ENCODE results near the gene PCDH10. TPM values are rescaled to one million over a fixed set of nuclear protein-coding genes. Genes with fewer than 3 reads are reported as not detected.

The PCDH10 gene
- total and polyA plus RNA-seq, 10 of the 15 experiments (the other 5 are each of a cell fraction or from before 2014, with no cell fraction given): under 0.01 to 0.38 (median 0.02) TPM; not detected in 6

DNA sequence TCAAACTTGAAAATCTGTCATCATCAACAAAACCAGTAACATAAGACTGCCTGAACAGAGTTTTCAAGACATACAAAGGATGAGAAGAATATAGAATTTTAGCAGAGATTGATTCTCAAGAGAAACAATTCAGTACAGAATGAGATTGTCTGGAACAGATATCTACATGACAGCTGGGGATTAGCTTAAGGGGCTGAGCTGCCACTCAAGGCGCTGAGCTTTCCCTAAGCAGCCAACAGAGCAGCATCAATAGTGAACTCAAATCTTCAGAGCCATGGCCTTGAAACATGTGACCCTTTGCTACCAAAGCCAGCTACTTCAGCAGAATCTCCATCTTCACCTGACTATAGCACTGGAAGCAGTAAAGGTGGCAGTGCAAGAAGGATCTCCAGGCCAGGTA, 24.3 kb upstream of the PCDH10 start:
- no peak overlapping the region for H3K9ac ChIP-seq (ENCODE audit: control insufficient read depth, insufficient read depth, low read length)
- CTCF ChIA-PET: no interaction called here
- H2AFZ ChIP-seq (ENCODE audit: control insufficient read depth, low read depth, low read length): no peak overlapping the region
- no peaks in the 10 kb centered on the region for H3K36me3 ChIP-seq (ENCODE audit: control insufficient read depth in 2 of 2, insufficient read depth in 2 of 2, low read length in 1 of 2)
- no peak for DNase-seq (ENCODE audit: low read depth, low spot score)
- no peak for ATAC-seq
- no peaks in the 10 kb centered on the region for H3K4me1 ChIP-seq (ENCODE audit: control insufficient read depth, insufficient read depth, low read length)
- H3K27ac ChIP-seq (ENCODE audit: control insufficient read depth, insufficient read depth): no peak overlapping the region
- POLR2A ChIA-PET: no interaction called here
- TF ChIP-seq, protein P1, sequence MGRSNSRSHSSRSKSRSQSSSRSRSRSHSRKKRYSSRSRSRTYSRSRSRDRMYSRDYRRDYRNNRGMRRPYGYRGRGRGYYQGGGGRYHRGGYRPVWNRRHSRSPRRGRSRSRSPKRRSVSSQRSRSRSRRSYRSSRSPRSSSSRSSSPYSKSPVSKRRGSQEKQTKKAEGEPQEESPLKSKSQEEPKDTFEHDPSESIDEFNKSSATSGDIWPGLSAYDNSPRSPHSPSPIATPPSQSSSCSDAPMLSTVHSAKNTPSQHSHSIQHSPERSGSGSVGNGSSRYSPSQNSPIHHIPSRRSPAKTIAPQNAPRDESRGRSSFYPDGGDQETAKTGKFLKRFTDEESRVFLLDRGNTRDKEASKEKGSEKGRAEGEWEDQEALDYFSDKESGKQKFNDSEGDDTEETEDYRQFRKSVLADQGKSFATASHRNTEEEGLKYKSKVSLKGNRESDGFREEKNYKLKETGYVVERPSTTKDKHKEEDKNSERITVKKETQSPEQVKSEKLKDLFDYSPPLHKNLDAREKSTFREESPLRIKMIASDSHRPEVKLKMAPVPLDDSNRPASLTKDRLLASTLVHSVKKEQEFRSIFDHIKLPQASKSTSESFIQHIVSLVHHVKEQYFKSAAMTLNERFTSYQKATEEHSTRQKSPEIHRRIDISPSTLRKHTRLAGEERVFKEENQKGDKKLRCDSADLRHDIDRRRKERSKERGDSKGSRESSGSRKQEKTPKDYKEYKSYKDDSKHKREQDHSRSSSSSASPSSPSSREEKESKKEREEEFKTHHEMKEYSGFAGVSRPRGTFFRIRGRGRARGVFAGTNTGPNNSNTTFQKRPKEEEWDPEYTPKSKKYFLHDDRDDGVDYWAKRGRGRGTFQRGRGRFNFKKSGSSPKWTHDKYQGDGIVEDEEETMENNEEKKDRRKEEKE (IDR thresholded peaks at IDR 0.05): no peak
- no TSS peak for BruUV-seq (replicated peaks)
- no peak overlapping the region for H3K4me2 ChIP-seq (ENCODE audit: control insufficient read depth, insufficient read depth)
- no peaks in the 10 kb centered on the region for H4K20me1 ChIP-seq (ENCODE audit: control insufficient read depth, insufficient read depth)
- no peak overlapping the region for H3K4me3 ChIP-seq
- in situ Hi-C loops (cut with MboI) (loop anchor here (25.0 kb wide), 1 partner anchor 1813 kb away; no protein-coding TSS in a partner anchor), intact Hi-C loops (cut with micrococcal nuclease; ENCODE audit: unreplicated experiment) (no loop called here)
- no peaks in the 10 kb centered on the region for H3K9me3 ChIP-seq (replicated peaks; ENCODE audit: control insufficient read depth, insufficient read depth, low read length)
- WGBS (ENCODE audit: insufficient coverage, insufficient replicate concordance, low lambda C conversion rate, missing lambda C conversion rate): 0% methylated on average over 1 of the region's 1 CpG
- no peaks in the 10 kb centered on the region for H3K27me3 ChIP-seq (replicated peaks in 1 of 2; ENCODE audit: control insufficient read depth in 2 of 2, insufficient read depth in 2 of 2, low read length in 1 of 2)
- SMC1A ChIA-PET (ENCODE audit: uncharacterized antibody, unreplicated experiment): no interaction called here
- RAD21 ChIA-PET (ENCODE audit: unreplicated experiment): no interaction called here
- no peaks in the 10 kb centered on the region for H3K79me2 ChIP-seq (ENCODE audit: control insufficient read depth, insufficient read depth, low read length)
- no peak for FAIRE-seq

DNA sequence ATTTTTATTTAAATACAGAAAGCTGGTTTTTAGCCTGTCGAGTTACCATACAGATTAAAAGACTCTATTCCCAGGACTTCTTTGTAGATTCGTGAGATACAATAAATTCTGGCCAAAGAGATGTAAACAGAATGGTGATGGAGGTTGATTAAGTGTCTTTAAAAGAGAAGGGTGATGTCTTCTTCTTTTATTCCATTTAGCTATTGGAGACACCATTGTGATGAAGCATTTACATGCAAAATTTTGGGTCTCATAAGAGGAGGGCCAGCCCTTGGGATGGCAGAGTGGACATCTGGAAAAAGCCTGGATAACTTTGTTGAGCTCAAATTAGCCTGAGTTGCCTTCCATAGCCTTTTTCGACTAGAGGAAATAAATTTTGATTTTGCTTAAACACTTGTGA, 21.6 kb upstream of the PCDH10 start:
- Histone ChIP-seq H3K79me2 (ENCODE audit: control insufficient read depth, insufficient read depth, low read length) (no peaks in the 10 kb centered on the region), H3K9me3 (replicated peaks; ENCODE audit: control insufficient read depth, insufficient read depth, low read length) (no peaks in the 10 kb centered on the region), H3K4me2 (ENCODE audit: control insufficient read depth, insufficient read depth) (no peak overlapping the region), H3K27me3 (replicated peaks in 1 of 2; ENCODE audit: control insufficient read depth in 2 of 2, insufficient read depth in 2 of 2, low read length in 1 of 2) (no peaks in the 10 kb centered on the region), H3K27ac (ENCODE audit: control insufficient read depth, insufficient read depth) (no peak overlapping the region), H4K20me1 (ENCODE audit: control insufficient read depth, insufficient read depth) (no peaks in the 10 kb centered on the region), H2AFZ (ENCODE audit: control insufficient read depth, low read depth, low read length) (no peak overlapping the region), H3K36me3 (ENCODE audit: control insufficient read depth in 2 of 2, insufficient read depth in 2 of 2, low read length in 1 of 2) (no peaks in the 10 kb centered on the region), H3K4me3 (no peak overlapping the region), H3K9ac (ENCODE audit: control insufficient read depth, insufficient read depth, low read length) (no peak overlapping the region), H3K4me1 (ENCODE audit: control insufficient read depth, insufficient read depth, low read length) (no peaks in the 10 kb centered on the region)
- DNase-seq (ENCODE audit: low read depth, low spot score) (no peak), ATAC-seq (no peak), FAIRE-seq (no peak)
- ChIA-PET POLR2A (no interaction called here), SMC1A (ENCODE audit: uncharacterized antibody, unreplicated experiment) (interaction anchor here (0.7 to 1.3 kb wide), 4 partner anchors 13 to 480 kb away, joined by 3 to 4 read pairs (median 4); no protein-coding TSS in a partner anchor), CTCF (interaction anchor here (1.1 to 1.5 kb wide), 3 partner anchors 16 to 27 kb away, joined by 3 read pairs; no protein-coding TSS in a partner anchor), RAD21 (ENCODE audit: unreplicated experiment) (no interaction called here)
- intact Hi-C loops (cut with micrococcal nuclease; ENCODE audit: unreplicated experiment) (no loop called here), in situ Hi-C loops (cut with MboI) (loop anchor here (25.0 kb wide), 1 partner anchor 1810 kb away; no protein-coding TSS in a partner anchor)
- BruUV-seq (replicated peaks): no TSS peak
- 0% methylated on average over 3 of the region's 3 CpGs for WGBS (ENCODE audit: insufficient coverage, insufficient replicate concordance, low lambda C conversion rate, missing lambda C conversion rate)
- TF ChIP-seq, protein P2, sequence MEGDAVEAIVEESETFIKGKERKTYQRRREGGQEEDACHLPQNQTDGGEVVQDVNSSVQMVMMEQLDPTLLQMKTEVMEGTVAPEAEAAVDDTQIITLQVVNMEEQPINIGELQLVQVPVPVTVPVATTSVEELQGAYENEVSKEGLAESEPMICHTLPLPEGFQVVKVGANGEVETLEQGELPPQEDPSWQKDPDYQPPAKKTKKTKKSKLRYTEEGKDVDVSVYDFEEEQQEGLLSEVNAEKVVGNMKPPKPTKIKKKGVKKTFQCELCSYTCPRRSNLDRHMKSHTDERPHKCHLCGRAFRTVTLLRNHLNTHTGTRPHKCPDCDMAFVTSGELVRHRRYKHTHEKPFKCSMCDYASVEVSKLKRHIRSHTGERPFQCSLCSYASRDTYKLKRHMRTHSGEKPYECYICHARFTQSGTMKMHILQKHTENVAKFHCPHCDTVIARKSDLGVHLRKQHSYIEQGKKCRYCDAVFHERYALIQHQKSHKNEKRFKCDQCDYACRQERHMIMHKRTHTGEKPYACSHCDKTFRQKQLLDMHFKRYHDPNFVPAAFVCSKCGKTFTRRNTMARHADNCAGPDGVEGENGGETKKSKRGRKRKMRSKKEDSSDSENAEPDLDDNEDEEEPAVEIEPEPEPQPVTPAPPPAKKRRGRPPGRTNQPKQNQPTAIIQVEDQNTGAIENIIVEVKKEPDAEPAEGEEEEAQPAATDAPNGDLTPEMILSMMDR (IDR thresholded peaks at IDR 0.05 in 2 of 3, conservative IDR thresholded peaks at IDR 0.05 in 1 of 3; ENCODE audit: control insufficient read depth in 2 of 3, extremely low read depth in 1 of 3, insufficient read depth in 1 of 3, low read depth in 3 of 3, low read length in 3 of 3): no peak
- TF ChIP-seq, protein P3, sequence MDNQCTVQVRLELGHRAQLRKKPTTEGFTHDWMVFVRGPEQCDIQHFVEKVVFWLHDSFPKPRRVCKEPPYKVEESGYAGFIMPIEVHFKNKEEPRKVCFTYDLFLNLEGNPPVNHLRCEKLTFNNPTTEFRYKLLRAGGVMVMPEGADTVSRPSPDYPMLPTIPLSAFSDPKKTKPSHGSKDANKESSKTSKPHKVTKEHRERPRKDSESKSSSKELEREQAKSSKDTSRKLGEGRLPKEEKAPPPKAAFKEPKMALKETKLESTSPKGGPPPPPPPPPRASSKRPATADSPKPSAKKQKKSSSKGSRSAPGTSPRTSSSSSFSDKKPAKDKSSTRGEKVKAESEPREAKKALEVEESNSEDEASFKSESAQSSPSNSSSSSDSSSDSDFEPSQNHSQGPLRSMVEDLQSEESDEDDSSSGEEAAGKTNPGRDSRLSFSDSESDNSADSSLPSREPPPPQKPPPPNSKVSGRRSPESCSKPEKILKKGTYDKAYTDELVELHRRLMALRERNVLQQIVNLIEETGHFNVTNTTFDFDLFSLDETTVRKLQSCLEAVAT (IDR thresholded peaks at IDR 0.05): no peak
- no peak for TF ChIP-seq SUZ12 (IDR thresholded peaks at IDR 0.05; ENCODE audit: unreplicated experiment)
- TF ChIP-seq, protein P4, sequence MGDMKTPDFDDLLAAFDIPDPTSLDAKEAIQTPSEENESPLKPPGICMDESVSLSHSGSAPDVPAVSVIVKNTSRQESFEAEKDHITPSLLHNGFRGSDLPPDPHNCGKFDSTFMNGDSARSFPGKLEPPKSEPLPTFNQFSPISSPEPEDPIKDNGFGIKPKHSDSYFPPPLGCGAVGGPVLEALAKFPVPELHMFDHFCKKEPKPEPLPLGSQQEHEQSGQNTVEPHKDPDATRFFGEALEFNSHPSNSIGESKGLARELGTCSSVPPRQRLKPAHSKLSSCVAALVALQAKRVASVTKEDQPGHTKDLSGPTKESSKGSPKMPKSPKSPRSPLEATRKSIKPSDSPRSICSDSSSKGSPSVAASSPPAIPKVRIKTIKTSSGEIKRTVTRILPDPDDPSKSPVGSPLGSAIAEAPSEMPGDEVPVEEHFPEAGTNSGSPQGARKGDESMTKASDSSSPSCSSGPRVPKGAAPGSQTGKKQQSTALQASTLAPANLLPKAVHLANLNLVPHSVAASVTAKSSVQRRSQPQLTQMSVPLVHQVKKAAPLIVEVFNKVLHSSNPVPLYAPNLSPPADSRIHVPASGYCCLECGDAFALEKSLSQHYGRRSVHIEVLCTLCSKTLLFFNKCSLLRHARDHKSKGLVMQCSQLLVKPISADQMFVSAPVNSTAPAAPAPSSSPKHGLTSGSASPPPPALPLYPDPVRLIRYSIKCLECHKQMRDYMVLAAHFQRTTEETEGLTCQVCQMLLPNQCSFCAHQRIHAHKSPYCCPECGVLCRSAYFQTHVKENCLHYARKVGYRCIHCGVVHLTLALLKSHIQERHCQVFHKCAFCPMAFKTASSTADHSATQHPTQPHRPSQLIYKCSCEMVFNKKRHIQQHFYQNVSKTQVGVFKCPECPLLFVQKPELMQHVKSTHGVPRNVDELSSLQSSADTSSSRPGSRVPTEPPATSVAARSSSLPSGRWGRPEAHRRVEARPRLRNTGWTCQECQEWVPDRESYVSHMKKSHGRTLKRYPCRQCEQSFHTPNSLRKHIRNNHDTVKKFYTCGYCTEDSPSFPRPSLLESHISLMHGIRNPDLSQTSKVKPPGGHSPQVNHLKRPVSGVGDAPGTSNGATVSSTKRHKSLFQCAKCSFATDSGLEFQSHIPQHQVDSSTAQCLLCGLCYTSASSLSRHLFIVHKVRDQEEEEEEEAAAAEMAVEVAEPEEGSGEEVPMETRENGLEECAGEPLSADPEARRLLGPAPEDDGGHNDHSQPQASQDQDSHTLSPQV (IDR thresholded peaks at IDR 0.05): no peak
